ENCODE results near the gene SETDB1. TPM values are rescaled to one million over a fixed set of nuclear protein-coding genes. Genes with fewer than 3 reads are reported as not detected.

The SETDB1 gene
- total RNA-seq, 1 experiment from 2014 or later, result 67.4 TPM

- no TSS peak for BruUV-seq (replicated peaks)
- ChIA-PET POLR2A (interaction anchor here (0.6 to 1.5 kb wide), 4 partner anchors 15 to 294 kb away, joined by 3 to 5 read pairs (median 4); partner anchors contain the start of gene C1orf56), CTCF (interaction anchor here (0.7 to 4.4 kb wide), 8 partner anchors 10 to 200 kb away, joined by 3 to 35 read pairs (median 5); no protein-coding TSS in a partner anchor)
- Mint-ChIP-seq H3K27ac (ENCODE audit: low read depth, unreplicated experiment) (peak overlapping the region; percentile 36), H3K4me1 (ENCODE audit: insufficient read depth, unreplicated experiment) (peaks cover 36% of the 10 kb centered on the region), H3K9me3 (ENCODE audit: unreplicated experiment) (no peaks in the 10 kb centered on the region), H3K36me3 (ENCODE audit: insufficient read depth, unreplicated experiment) (peaks cover 64% of the 10 kb centered on the region), H3K4me3 (ENCODE audit: unreplicated experiment) (no peak overlapping the region), H3K27me3 (ENCODE audit: insufficient read depth, unreplicated experiment) (no peaks in the 10 kb centered on the region)
- DNase-seq (ENCODE audit: unreplicated experiment), result no peak
- intact Hi-C loops (cut with micrococcal nuclease), result no loop called here
- TF ChIP-seq CTCF (IDR thresholded peaks at IDR 0.05; ENCODE audit: unreplicated experiment), result no peak
These were observed 42.3 kb downstream of the SETDB1 start for GRCh38 chr1:150968491-150968890.

- POLR2A ChIA-PET, result interaction anchor here (0.6 to 2.3 kb wide), 5 partner anchors 9 to 44 kb away, joined by 3 to 7 read pairs (median 4); partner anchors contain the start of genes ANXA9, MINDY1 and SETDB1
- intact Hi-C loops (cut with micrococcal nuclease), result loop anchor here (5.0 kb wide), 1 partner anchor 42 kb away; the partner anchor contains the start of gene SETDB1
- no peak overlapping the region for H3K4me3 Mint-ChIP-seq (ENCODE audit: unreplicated experiment)
These were observed 43.5 kb downstream of the SETDB1 start for GRCh38 chr1:150969626-150970025.

GRCh38 chr1:150970808-150971582 is 44.8 kb downstream of the SETDB1 start:
- peak overlapping the region; percentile 85 for H3K4me3 Mint-ChIP-seq (ENCODE audit: unreplicated experiment)
- DNase-seq (ENCODE audit: unreplicated experiment), result peak; percentile 58
- CTCF ChIA-PET, result interaction anchor here (2.1 to 4.4 kb wide), 2 partner anchors 9 to 25 kb away, joined by 7 to 35 read pairs; no protein-coding TSS in a partner anchor
- no peak for TF ChIP-seq CTCF (IDR thresholded peaks at IDR 0.05; ENCODE audit: unreplicated experiment)
- POLR2A ChIA-PET, result interaction anchor here (1.2 to 2.3 kb wide), 6 partner anchors 9 to 45 kb away, joined by 5 to 11 read pairs (median 7); partner anchors contain the start of genes ANXA9, MINDY1 and SETDB1
- H3K4me1 Mint-ChIP-seq (ENCODE audit: insufficient read depth, unreplicated experiment), result peaks cover 36% of the 10 kb centered on the region
- H3K36me3 Mint-ChIP-seq (ENCODE audit: insufficient read depth, unreplicated experiment), result peaks cover 39% of the 10 kb centered on the region
- H3K9me3 Mint-ChIP-seq (ENCODE audit: unreplicated experiment), result no peaks in the 10 kb centered on the region
- intact Hi-C loops (cut with micrococcal nuclease), result loop anchor here (5.0 kb wide), 1 partner anchor 44 kb away; the partner anchor contains the start of gene SETDB1
- no TSS peak for BruUV-seq (replicated peaks)
- H3K27me3 Mint-ChIP-seq (ENCODE audit: insufficient read depth, unreplicated experiment), result no peaks in the 10 kb centered on the region
- H3K27ac Mint-ChIP-seq (ENCODE audit: low read depth, unreplicated experiment), result peak overlapping the region; percentile 96

More at GRCh38 chr1:150969626-150970025, 43.5 kb downstream of the SETDB1 start:
- Mint-ChIP-seq H3K4me1 (ENCODE audit: insufficient read depth, unreplicated experiment) (peaks cover 36% of the 10 kb centered on the region), H3K27ac (ENCODE audit: low read depth, unreplicated experiment) (peak overlapping the region; percentile 96), H3K36me3 (ENCODE audit: insufficient read depth, unreplicated experiment) (peaks cover 53% of the 10 kb centered on the region), H3K27me3 (ENCODE audit: insufficient read depth, unreplicated experiment) (no peaks in the 10 kb centered on the region), H3K9me3 (ENCODE audit: unreplicated experiment) (no peaks in the 10 kb centered on the region)
- CTCF ChIA-PET, result interaction anchor here (0.5 to 4.4 kb wide), 11 partner anchors 8 to 1065 kb away, joined by 3 to 35 read pairs (median 3); partner anchors contain the start of gene MINDY1
- no peak for TF ChIP-seq CTCF (IDR thresholded peaks at IDR 0.05; ENCODE audit: unreplicated experiment)
- no TSS peak for BruUV-seq (replicated peaks)
- DNase-seq (ENCODE audit: unreplicated experiment), result no peak
